Fibroblast of villous mesenchyme (primary cell): Measurements from ENCODE around the gene MKKS. TPM values are rescaled to one million over a fixed set of nuclear protein-coding genes. Genes with fewer than 3 reads are reported as not detected.
"Not testable (repeated sequence)": the region's sequence is repeated elsewhere in the genome, so short reads cannot be mapped to it uniquely, and the experiment has no call there.

Experiments
- DNase-seq: peaks from one replicate; pipeline ENCODE4 v3.0.0-alpha.2; 2010; ENCODE audit warnings: low read depth
- H3K4me3 ChIP-seq: 2 replicates; pipeline ENCODE4 v1.5.1; 2011; ENCODE audit warnings: low read depth, mild to moderate bottlenecking, low read length
- total RNA-seq: library from RNA; depleted of rRNA; stranded (reverse); fragments of >200 nt; gene quantifications from 2 replicates; pipeline ENCODE4 v1.2.3, GENCODE V29; 2012
- TF ChIP-seq, protein P1 (sequence below): IDR thresholded peaks from 2 replicates; pipeline ENCODE4 v1.5.1; 2012; ENCODE audit warnings: low read depth, mild to moderate bottlenecking, low read length; ENCODE audit not compliant: insufficient read depth

MKKS gene
- total RNA-seq, 1 donor, result 9.1 TPM

- H3K4me3 ChIP-seq, result no peak overlapping the region
- no peak for DNase-seq
- TF ChIP-seq, protein P1, sequence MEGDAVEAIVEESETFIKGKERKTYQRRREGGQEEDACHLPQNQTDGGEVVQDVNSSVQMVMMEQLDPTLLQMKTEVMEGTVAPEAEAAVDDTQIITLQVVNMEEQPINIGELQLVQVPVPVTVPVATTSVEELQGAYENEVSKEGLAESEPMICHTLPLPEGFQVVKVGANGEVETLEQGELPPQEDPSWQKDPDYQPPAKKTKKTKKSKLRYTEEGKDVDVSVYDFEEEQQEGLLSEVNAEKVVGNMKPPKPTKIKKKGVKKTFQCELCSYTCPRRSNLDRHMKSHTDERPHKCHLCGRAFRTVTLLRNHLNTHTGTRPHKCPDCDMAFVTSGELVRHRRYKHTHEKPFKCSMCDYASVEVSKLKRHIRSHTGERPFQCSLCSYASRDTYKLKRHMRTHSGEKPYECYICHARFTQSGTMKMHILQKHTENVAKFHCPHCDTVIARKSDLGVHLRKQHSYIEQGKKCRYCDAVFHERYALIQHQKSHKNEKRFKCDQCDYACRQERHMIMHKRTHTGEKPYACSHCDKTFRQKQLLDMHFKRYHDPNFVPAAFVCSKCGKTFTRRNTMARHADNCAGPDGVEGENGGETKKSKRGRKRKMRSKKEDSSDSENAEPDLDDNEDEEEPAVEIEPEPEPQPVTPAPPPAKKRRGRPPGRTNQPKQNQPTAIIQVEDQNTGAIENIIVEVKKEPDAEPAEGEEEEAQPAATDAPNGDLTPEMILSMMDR, result no peak
Measured at GRCh38 chr20:10423735-10424134, 10.3 kb downstream of the MKKS start.

GRCh38 chr20:10419550-10420133 is 14.4 kb downstream of the MKKS start:
- DNase-seq, result peak; percentile 22
- TF ChIP-seq, protein P1, result no peak

DNA sequence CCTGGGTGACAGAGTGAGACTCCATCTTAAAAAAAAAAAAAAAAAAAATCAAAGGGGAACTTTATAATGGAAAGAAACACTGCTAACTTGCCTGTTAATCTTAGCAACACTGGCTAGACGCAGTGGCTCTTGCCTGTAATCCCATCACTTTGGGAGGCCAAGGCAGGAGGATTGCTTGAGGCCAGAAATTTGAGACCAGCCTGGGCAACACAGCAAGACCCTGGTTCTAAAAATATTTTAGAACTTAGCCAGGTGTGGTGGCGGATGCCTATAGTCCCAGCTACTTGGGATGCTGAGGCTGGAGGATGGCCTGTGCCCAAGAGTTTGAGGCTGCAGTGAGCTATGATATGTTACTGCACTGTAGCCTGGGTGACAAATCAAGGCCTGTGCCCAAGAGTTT is 16.8 kb downstream of the MKKS start:
- not testable (repeated sequence) for H3K4me3 ChIP-seq, DNase-seq

More at GRCh38 chr20:10419550-10420133, 14.4 kb downstream of the MKKS start:
- no peak overlapping the region for H3K4me3 ChIP-seq

DNA sequence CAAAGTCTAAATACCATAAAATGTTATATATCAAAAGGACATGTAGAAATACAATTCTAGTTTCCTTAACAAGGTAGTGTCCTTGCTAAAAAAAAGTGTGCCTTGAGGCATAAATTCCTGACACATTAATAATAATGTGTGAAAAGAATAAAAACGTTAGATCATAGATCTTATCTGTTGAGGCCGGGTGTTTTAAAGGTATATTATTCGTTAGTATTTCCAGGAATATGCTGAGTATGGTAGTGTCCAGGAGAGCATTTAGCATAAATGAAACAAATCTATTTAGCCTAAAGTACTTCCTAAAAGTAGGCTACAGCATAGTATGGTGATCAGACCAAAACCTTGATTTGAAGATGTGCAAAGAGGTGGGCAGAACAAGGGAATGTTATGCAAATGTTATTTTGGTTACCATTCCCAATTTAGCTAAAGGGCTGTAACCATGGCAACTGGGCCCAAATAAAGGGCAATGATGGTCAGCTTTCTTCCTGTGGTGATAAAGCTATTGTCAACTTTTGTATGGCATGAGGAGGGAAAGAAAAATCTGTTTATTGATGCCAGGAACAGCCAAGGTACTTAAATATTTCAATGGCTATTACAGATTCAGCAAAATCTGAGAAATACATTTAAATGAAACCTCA is 18.9 kb downstream of the MKKS start:
- no peak overlapping the region for H3K4me3 ChIP-seq
- peak; percentile 6 for DNase-seq

GRCh38 chr20:10412591-10413408 is 21.2 kb downstream of the MKKS start:
- no peak overlapping the region for H3K4me3 ChIP-seq
- no peak for DNase-seq
- TF ChIP-seq, protein P1, result no peak

More for the DNA sequence above, 18.9 kb downstream of the MKKS start:
- TF ChIP-seq, protein P1, result no peak

DNA sequence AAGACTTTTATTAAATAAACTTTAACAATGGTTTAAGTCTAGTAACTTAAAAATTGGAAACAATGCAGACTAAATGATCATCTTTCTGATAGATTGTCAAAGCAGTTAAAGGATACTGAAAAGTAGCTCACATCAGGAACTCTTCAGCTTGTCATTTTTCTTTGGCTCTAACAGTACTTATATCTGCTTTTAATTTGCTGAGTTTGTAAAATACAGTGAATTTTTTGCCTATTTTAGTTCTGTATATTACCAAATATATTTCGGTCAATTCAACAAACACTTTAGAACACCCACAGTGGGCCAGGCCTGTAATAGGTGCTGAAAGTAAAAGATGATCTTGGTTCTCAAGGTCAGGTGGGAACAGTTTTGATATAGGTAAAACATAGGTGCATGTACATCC is 22.3 kb downstream of the MKKS start:
- TF ChIP-seq, protein P1, result no peak
- DNase-seq, result no peak
- no peak overlapping the region for H3K4me3 ChIP-seq
